DND-41 (cell line): ENCODE measurements around the gene IL22RA1.

ENCODE experiments used
- CTCF ChIP-seq: IDR thresholded peaks from 2 replicates; pipeline ENCODE4 v1.5.1; 2012; ENCODE audit warnings: borderline replicate concordance, low read length, moderate library complexity, mild to moderate bottlenecking; ENCODE audit not compliant: poor library complexity, severe bottlenecking; ENCODE audit errors: extremely low read depth
- EZH2 ChIP-seq: IDR thresholded peaks from 3 replicates; pipeline ENCODE4 v1.6.1; 2012; ENCODE audit warnings: borderline replicate concordance, low read depth, mild to moderate bottlenecking, moderate library complexity, low read length, inconsistent platforms; ENCODE audit not compliant: severe bottlenecking

GRCh38 chr1:24103879-24104278, 39.1 kb downstream of the IL22RA1 start:
- TF ChIP-seq EZH2 (no peak), CTCF (no peak)
